Glomerular visceral epithelial cell (primary cell): ENCODE measurements around the gene SPRR1B.
"Not testable (repeated sequence)": the region's sequence is repeated elsewhere in the genome, so short reads cannot be mapped to it uniquely, and the experiment has no call there.

ENCODE experiments used
- DNase-seq: peaks from one replicate; pipeline ENCODE4 v3.0.0-alpha.2; 2016; ENCODE audit errors: extremely low spot score

SPRR1B gene

GRCh38 chr1:153040950-153041631, 10.1 kb downstream of the SPRR1B start, which contains the start of gene SPRR2D:
SPRR2D (minus strand) TSS chr1:153041120; CDS start chr1:153040346, 774 bp downstream.
- DNase-seq = no peak

GRCh38 chr1:153049211-153049610, 18.2 kb downstream of the SPRR1B start:
- DNase-seq = no peak

GRCh38 chr1:153056111-153056510, 25.1 kb downstream of the SPRR1B start:
- not testable (repeated sequence) for DNase-seq

- DNase-seq = no peak
These were observed 26.4 kb downstream of the SPRR1B start, which contains the start of gene SPRR2A for GRCh38 chr1:153057375-153057774. SPRR2A (minus strand) TSS chr1:153057512; CDS start chr1:153056735, 777 bp downstream.

GRCh38 chr1:153058154-153058553, 27.2 kb downstream of the SPRR1B start:
- no peak for DNase-seq

GRCh38 chr1:153058826-153059784, 28.1 kb downstream of the SPRR1B start:
- DNase-seq = no peak

- DNase-seq = no peak
These were observed 39.2 kb downstream of the SPRR1B start for GRCh38 chr1:153070243-153070642.

- no peak for DNase-seq
These were observed 40.5 kb downstream of the SPRR1B start, which contains the start of gene SPRR2B for GRCh38 chr1:153071511-153071910. SPRR2B (minus strand) TSS chr1:153071611; CDS start chr1:153070839, 772 bp downstream.

GRCh38 chr1:153072806-153073726, 42.1 kb downstream of the SPRR1B start:
- no peak for DNase-seq

GRCh38 chr1:153081736-153082135, 50.7 kb downstream of the SPRR1B start:
- no peak for DNase-seq
